GM04503 (cell line): ENCODE results near the gene RAMP3.

Experiments
- DNase-seq: peaks from one replicate; pipeline ENCODE4 v3.0.0-alpha.2; 2012; ENCODE audit warnings: low read depth

RAMP3 gene

DNA sequence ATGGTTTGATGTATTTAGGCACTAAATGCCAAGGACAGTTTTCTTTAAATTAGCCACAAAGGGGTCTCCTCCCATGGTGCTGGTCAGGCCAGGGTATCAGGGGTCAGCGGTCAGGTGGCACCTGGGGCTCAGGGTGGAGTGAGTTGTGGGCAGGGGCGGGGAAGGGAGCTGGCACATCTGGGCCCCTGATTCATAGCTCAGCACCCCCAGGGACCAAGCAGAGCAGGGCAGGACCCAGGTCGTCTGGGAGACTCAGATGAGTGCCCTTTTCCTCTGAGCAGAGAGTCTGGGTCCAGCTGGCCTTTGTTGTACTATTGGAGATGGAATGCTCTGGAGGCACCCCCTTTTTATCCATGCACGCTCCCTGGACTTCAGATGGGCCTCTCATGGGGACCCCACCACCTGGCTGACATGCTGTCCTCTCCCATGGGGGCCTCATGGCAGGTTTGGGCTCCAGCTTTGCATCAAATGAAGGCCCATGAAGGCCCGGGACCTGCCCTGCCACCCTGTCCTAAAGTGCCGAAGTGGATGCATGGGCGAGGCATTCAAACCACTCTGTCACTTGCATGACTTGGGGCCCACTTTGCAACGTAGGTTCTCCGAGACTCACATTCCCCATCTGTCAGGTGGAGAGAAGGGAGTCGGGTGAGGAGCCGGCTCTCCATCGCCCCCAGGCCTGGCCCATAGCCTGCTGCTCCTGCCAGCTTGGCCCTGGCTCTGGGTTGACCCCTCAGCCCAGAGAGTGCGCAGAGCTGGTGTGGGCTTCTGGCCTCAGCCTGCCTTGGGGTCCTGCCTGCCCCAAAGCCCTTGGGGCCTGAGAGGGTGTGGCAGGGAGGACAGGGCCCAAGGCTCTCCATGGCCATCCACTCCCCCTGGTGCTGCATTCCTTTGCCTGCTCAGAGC lies 66.4 kb downstream of the RAMP3 start:
- no peak for DNase-seq

DNA sequence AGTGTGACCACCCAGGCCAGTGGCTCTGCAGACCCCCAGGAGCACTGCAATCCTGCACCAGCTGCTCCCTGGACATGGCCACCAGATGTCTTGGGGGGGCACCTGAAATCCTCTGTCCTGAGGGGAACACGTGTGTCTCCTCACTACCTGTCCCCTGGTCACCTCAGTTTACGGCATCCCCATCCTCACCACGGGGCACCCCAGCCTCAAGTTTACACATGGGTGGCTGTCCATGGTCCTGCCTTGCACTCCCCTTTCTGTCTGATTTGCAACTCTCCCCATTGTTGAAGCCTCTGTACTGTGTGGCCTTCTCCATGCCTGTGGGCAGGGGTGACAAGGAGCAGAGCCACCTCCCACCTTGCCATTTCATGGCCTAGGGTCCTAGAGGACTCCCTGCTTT lies 67.2 kb downstream of the RAMP3 start:
- no peak for DNase-seq

DNA sequence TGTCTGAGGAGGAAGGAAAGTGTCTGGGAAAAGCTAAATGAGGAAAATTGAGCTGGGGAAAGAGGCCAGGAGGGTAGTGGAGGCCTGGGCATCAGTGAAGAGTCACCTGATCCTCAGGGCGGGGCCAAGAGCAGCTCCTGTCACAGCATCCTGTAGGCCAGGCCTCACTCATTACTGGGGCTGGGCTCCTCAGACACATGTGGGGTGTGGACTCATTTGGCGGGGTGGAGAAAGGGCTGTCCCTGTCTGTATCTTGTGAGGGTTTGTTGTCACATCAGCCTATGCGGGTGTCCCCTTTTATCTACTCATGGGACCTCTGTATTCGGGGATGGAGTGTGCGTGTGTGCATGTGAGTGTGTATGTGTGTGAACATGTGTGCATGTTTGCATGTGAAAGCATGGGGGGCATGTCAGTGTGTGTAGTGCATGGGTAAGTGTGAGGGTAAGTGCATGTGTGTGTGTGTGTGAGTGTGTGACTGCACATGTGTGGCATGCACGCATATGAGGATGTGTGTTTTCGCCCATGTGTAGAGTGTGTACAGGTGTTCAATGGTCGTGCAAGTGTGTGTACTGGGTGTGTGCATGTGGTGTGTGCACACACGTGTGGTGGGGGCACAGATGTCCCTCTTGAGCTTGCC lies 67.8 kb downstream of the RAMP3 start:
- DNase-seq, result no peak

DNA sequence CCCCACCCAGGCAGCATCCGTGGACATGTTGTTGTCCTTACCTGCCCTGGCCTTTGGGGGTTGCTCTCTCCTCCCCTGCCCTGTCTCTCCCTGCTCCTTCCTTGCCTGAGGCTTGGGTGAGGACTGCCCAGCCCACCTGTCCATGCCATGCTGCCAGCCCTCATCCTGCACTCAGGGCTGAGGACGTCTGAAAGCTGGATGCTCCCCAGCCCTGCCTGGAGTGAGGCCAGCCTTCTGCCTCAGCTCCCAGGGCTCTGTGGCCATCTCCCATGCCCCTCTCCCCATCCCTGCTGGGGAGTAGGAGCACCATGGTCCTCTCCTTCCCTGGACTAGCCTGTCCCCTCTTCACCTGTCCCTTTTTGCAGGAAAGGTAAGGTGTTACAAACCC lies 68.4 kb downstream of the RAMP3 start:
- no peak for DNase-seq

DNA sequence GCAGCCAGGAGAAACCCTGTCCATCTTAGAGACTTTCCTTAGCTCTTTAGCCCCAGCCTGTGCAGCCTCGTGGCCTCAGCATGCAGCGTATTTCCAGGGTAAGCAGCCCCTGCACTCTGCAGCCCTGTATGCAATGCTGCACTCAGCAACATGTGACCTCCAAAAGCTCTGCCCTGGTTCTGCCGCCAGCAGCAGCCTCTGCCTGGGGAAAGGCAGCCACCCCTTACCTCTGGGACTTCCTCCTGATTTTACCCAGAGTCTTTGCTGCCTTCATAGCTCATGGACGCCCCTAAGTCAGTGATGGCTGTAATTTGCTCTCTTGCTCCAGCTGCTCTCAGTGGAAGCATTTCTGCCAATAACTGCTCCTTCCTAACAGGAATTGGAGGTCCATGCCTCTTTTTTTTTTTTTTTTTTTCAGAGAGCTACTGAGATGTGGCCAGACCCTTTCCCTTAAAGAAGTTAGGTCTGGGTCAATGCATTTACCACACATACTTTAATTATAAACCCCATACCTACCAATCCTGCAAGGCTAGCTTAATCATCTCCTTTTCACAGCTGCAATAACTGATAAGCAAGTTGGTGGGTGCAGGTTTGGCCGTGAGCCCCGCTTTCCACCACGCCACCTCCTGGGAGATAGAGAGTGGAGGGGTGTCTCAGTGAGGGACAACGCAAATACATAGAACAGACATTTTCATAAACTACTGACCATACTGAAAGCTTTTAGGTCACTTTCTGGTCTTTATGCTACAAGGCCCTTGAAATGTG lies 71.7 kb downstream of the RAMP3 start:
- DNase-seq, result no peak

DNA sequence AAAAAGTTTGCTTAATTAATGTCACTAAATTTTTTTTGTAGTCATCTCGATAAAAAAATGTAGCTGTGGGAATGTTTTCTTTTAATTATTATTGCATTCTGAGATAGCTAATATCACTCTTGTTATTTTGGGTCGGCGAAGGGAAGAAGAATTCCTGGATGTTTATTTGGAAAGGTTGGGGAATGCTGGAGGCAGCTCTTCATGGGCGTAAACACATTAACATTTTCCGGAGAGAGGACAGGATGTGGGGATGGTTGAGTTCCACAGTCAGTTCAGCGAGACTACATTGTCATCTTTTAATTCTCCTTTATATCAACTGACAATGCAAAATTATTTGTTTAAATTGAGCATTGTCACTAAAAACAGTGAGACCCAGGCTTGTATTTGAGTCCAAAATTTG lies 72.5 kb downstream of the RAMP3 start:
- DNase-seq, result no peak

DNA sequence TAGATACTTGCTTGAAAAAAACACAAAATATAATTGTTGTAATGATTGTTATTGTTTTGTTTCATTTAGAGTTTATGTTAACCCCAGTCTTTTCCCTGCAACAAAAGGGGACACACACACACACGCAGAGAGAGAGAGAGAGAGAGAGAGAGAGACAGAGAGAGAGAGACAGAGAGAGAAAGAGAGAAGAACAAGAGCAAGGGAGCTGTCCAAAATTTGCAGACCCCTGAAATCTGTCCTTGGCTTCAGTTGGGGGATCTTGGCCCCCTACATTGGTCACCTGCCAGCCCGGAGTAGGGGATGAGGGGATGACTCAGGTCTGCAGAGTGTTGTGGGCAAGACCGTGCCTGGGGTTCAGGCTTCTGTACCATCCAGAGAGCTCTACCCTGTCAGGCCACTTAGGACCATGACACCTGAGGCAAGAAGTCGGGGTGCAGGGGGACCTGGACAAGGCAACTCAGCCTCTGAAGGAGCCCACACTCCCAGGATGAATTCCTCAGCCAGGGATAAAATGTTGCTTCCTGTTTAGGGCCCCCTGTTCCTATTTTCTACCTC lies 73.1 kb downstream of the RAMP3 start:
- no peak for DNase-seq

DNA sequence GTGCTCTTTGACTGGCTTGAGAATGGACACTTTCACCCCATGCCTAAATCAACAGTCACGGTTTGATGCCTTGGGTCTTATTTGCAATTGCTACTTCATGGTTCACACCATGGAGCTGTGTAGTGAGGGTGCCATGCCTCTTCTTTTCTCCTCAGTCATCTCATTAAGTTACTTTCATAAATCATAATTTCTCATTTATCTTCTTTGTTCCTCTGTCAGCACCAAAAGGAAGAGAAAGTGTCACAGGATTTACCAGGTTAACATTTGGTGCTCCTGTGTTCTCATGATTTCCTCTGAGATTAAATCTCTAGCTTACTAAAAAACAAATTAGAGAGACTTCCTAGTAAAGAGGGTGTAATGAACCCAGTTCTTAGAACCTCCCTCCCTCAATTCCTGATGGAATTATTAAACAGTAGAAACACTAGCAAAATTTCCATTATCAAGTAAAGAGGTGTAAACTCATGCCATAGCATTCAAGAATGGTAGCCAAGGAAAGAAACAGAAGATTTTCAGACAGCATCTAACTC lies 75.7 kb downstream of the RAMP3 start:
- DNase-seq, result no peak
